ENCODE measurements around the gene ATP23. TPM values are rescaled to one million over a fixed set of nuclear protein-coding genes. Genes with fewer than 3 reads are reported as not detected.
A peak's percentile ranks its signal among the peaks of the same experiment; 100 is the strongest.

Gene ATP23
- total RNA-seq, 1 donor from 2014 or later: 5.4 TPM

DNA sequence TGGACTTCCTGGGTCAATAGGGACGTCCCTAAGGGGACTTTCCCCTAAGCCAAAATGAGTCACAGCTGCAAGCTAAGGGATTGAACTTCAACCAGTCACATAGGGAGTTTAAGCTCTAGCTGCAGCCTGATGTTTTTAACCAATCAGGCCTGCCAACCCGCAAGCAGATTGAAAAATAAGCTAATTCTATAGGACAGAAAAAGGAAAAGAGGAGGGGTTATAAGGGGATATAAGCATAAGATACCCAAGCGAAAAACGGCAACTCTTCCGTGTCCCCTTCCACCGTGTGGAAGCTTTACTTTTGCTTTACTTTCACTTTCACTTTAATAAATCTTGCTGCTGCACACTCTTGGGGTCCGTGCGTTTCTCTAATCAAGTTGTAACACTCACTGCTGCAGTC is 24.4 kb downstream of the ATP23 start:
- Histone ChIP-seq H3K27me3 (ENCODE audit: low read depth) (no peaks in the 10 kb centered on the region), H3K4me1 (no peaks in the 10 kb centered on the region), H3K9me3 (peaks cover 3% of the 10 kb centered on the region), H3K36me3 (no peaks in the 10 kb centered on the region), H3K4me3 (no peak overlapping the region), H3K27ac (no peak overlapping the region)
- DNase-seq (no peak), ATAC-seq (no peak)
- intact Hi-C loops (cut with DNase I): no loop called here
- TF ChIP-seq, protein P1, sequence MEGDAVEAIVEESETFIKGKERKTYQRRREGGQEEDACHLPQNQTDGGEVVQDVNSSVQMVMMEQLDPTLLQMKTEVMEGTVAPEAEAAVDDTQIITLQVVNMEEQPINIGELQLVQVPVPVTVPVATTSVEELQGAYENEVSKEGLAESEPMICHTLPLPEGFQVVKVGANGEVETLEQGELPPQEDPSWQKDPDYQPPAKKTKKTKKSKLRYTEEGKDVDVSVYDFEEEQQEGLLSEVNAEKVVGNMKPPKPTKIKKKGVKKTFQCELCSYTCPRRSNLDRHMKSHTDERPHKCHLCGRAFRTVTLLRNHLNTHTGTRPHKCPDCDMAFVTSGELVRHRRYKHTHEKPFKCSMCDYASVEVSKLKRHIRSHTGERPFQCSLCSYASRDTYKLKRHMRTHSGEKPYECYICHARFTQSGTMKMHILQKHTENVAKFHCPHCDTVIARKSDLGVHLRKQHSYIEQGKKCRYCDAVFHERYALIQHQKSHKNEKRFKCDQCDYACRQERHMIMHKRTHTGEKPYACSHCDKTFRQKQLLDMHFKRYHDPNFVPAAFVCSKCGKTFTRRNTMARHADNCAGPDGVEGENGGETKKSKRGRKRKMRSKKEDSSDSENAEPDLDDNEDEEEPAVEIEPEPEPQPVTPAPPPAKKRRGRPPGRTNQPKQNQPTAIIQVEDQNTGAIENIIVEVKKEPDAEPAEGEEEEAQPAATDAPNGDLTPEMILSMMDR (IDR thresholded peaks at IDR 0.05): no peak

DNA sequence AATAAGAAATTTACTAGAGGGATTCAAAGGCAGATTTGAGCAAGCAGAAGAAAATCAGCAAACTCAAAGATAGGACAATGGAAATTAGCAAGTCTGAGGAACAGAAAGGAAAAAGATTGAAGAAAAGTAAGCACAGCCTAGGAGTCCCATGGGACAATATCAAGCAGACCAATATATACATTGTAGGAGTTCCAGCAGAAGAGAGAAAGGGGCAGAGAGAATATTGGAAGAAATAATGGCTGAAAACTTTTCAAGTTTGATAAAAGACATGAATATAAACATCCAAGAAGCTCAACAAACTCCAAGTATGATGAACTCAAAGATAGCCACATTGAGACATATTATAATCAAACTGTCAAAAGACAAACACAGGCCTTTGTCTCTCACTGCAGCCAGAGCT is 25.2 kb downstream of the ATP23 start:
- intact Hi-C loops (cut with DNase I): no loop called here
- H3K4me3 ChIP-seq: no peak overlapping the region
- no peak for DNase-seq
- H3K9me3 ChIP-seq: no peaks in the 10 kb centered on the region
- ATAC-seq: no peak
- no peaks in the 10 kb centered on the region for H3K4me1 ChIP-seq
- no peaks in the 10 kb centered on the region for H3K36me3 ChIP-seq
- no peaks in the 10 kb centered on the region for H3K27me3 ChIP-seq (ENCODE audit: low read depth)
- TF ChIP-seq, protein P1 (IDR thresholded peaks at IDR 0.05): no peak
- H3K27ac ChIP-seq: no peak overlapping the region

DNA sequence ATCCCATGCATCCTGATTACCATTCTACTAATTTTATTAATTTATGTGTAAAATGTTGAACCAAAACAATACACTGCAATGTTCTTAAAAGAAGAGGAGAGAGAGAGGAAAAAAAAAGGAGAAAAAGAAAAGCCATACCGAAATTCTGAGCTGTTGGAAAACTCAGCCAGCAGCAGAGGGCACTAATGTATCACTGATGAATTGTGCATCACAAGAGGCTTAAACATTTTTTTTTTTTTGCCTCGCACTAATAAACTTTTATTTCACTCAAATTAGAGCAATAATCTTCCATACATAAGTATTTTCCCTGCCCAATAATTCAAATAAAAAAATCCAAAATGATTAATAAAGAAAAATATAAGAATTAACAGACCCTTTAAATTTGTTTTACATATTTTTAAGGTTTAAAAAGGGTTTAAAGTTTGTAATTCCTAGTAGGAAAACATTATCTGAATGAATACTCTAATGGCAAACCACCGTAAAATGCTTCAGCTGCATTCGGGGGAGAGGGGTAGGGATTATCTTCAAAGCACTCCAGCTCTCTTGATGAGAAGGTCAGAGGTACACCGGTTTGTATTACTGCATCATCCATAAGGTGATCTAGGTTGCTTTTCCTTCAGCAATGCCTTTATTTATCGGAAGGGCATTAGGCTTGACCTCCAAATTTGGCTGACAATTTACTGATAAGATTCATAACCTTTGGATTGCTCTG is 41.9 kb downstream of the ATP23 start:
- H3K36me3 ChIP-seq: no peaks in the 10 kb centered on the region
- H3K4me3 ChIP-seq: no peak overlapping the region
- no peak for DNase-seq
- no peaks in the 10 kb centered on the region for H3K9me3 ChIP-seq
- no peaks in the 10 kb centered on the region for H3K27me3 ChIP-seq (ENCODE audit: low read depth)
- intact Hi-C loops (cut with DNase I): loop anchor here (10.0 kb wide), 1 partner anchor 1171 kb away; no protein-coding TSS in a partner anchor
- no peak overlapping the region for H3K27ac ChIP-seq
- TF ChIP-seq, protein P1 (IDR thresholded peaks at IDR 0.05): peak; percentile 49
- ATAC-seq: no peak
- no peaks in the 10 kb centered on the region for H3K4me1 ChIP-seq

DNA sequence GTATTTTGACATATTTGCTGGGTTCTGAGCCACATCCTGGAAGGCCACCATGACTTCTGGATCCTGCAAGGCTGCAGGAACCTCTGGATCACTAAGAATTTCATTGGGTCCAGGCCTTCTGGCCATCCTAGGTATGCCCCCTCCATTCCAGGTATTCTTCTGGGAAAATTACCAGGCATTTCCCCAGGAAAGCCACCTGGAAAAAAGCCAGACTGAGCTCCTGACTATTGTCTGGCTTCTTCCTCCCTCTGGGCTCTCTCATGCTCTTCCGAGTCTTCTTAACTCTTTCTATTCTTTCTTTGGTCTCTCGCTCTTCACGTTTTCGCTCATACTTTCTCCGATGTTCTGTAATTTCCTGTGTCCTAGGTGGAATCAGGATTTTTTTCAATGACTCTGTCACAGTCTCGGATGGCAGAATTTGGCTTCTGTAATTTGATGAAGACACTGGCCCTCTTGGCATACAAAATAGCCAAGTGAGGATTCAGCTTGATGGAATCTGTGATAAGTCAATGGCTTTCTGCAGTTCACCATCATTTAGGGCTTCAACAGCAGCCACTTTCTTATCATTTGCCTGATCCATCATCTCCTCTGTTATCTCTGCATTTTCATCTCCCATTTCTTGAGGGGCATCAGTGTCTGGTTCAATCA is 42.6 kb downstream of the ATP23 start:
- H3K4me1 ChIP-seq: no peaks in the 10 kb centered on the region
- no peak overlapping the region for H3K4me3 ChIP-seq
- no peaks in the 10 kb centered on the region for H3K9me3 ChIP-seq

DNA sequence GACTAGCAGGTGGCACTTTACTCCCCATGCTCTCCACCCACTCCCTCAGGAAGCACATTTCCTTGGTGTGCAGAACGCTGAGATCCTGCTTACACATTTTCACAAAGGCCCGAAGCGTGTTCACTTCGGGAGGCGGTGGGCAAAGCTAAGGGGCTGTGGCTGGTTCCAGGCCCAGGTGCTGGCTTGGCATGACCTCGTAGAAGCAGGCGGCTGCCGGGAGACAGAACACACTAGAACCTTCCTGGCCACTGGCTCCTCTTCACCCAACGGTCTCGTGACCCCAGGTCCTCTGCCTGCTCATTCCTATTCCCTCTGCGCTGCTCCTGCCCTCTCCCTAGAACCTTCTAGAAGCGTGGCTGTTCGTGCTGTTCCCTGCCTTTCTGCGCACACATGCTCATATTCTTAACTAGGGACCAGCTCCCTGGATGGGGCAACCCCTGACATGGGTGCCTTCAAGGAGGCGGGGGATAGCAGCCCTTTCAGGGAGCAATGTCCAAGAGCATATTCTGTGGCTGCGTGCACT is 43.3 kb downstream of the ATP23 start:
- no peaks in the 10 kb centered on the region for H3K9me3 ChIP-seq
- no peak for ATAC-seq
- DNase-seq: no peak
- TF ChIP-seq, protein P1 (IDR thresholded peaks at IDR 0.05): no peak
- H3K27ac ChIP-seq: no peak overlapping the region
- no peak overlapping the region for H3K4me3 ChIP-seq
- H3K36me3 ChIP-seq: no peaks in the 10 kb centered on the region
- H3K27me3 ChIP-seq (ENCODE audit: low read depth): no peaks in the 10 kb centered on the region
- intact Hi-C loops (cut with DNase I): loop anchor here (10.0 kb wide), 1 partner anchor 1170 kb away; no protein-coding TSS in a partner anchor
- H3K4me1 ChIP-seq: no peaks in the 10 kb centered on the region

More for the DNA sequence above, 42.6 kb downstream of the ATP23 start:
- Histone ChIP-seq H3K27ac (no peak overlapping the region), H3K27me3 (ENCODE audit: low read depth) (no peaks in the 10 kb centered on the region), H3K36me3 (no peaks in the 10 kb centered on the region)
- intact Hi-C loops (cut with DNase I): loop anchor here (10.0 kb wide), 1 partner anchor 1171 kb away; no protein-coding TSS in a partner anchor
- ATAC-seq (no peak), DNase-seq (no peak)
- TF ChIP-seq, protein P1 (IDR thresholded peaks at IDR 0.05): no peak
